ENCODE data around the gene DPH1. TPM values are rescaled to one million over a fixed set of nuclear protein-coding genes. Genes with fewer than 3 reads are reported as not detected.

Gene DPH1
- total RNA-seq, 4 donors from 2014 or later = 47.2 to 59.9 (median 57.7) TPM

GRCh38 chr17:1986783-1987451 is 43.0 kb upstream of the DPH1 start:
- H3K27ac ChIP-seq = no peak overlapping the region
- H3K4me3 ChIP-seq = no peak overlapping the region
- DNase-seq = no peak
- TF ChIP-seq POLR2A (IDR thresholded peaks at IDR 0.05) (no peak), CTCF (IDR thresholded peaks at IDR 0.05 in 4 of 5, conservative IDR thresholded peaks at IDR 0.05 in 1 of 5) (no peak)
- in situ Hi-C loops (cut with MboI; ENCODE audit: low sequenced_read_pairs in 4 of 4) (no loop called here), intact Hi-C loops (cut with DNase I; ENCODE audit: low total_unique reads) (no loop called here)
- no peaks in the 10 kb centered on the region for H3K9me3 ChIP-seq
- H3K36me3 ChIP-seq = no peaks in the 10 kb centered on the region
- ATAC-seq = no peak
- no peaks in the 10 kb centered on the region for H3K27me3 ChIP-seq
- peaks cover 5 to 10% of the 10 kb centered on the region in 2 donors for H3K4me1 ChIP-seq

- ATAC-seq (peak in 1 of 2 donors; percentile 30), DNase-seq (no peak)
- H3K27me3 ChIP-seq = no peaks in the 10 kb centered on the region
- intact Hi-C loops (cut with DNase I; ENCODE audit: low total_unique reads) = no loop called here
- TF ChIP-seq CTCF (IDR thresholded peaks at IDR 0.05 in 4 of 5, conservative IDR thresholded peaks at IDR 0.05 in 1 of 5) = no peak
- no peak for TF ChIP-seq POLR2A (IDR thresholded peaks at IDR 0.05)
- H3K4me3 ChIP-seq = no peak overlapping the region
- H3K9me3 ChIP-seq = no peaks in the 10 kb centered on the region
- no peaks in the 10 kb centered on the region for H3K36me3 ChIP-seq
- H3K4me1 ChIP-seq = peaks cover 5 to 11% of the 10 kb centered on the region in 2 donors
- in situ Hi-C loops (cut with MboI; ENCODE audit: low sequenced_read_pairs in 4 of 4) = no loop called here
- no peak overlapping the region for H3K27ac ChIP-seq
Measured at GRCh38 chr17:1989135-1989534, 40.8 kb upstream of the DPH1 start.

GRCh38 chr17:1992541-1992940 is 37.4 kb upstream of the DPH1 start:
- peaks cover 12 to 16% of the 10 kb centered on the region in 2 donors for H3K4me1 ChIP-seq
- no peaks in the 10 kb centered on the region for H3K27me3 ChIP-seq
- intact Hi-C loops (cut with DNase I; ENCODE audit: low total_unique reads) = loop anchor here (2.0 kb wide), 1 partner anchor 38 kb away; the partner anchor contains the start of gene DPH1
- DNase-seq (peak; percentile 87 to 88), ATAC-seq (peak; percentile 93 to 94)
- TF ChIP-seq CTCF (IDR thresholded peaks at IDR 0.05 in 4 of 5, conservative IDR thresholded peaks at IDR 0.05 in 1 of 5) (no peak), POLR2A (IDR thresholded peaks at IDR 0.05) (peak; percentile 18 to 32)
- H3K4me3 ChIP-seq = peak overlapping the region in 2 of 4 donors; percentile 18 to 21
- no peaks in the 10 kb centered on the region for H3K9me3 ChIP-seq
- in situ Hi-C loops (cut with MboI; ENCODE audit: low sequenced_read_pairs in 4 of 4) = no loop called here
- no peaks in the 10 kb centered on the region for H3K36me3 ChIP-seq
- peak overlapping the region; percentile 76 to 82 (median 79) for H3K27ac ChIP-seq

GRCh38 chr17:1994707-1995106 is 35.2 kb upstream of the DPH1 start:
- in situ Hi-C loops (cut with MboI; ENCODE audit: low sequenced_read_pairs in 4 of 4) = no loop called here
- Histone ChIP-seq H3K9me3 (no peaks in the 10 kb centered on the region), H3K36me3 (no peaks in the 10 kb centered on the region), H3K4me1 (peaks cover 29 to 32% of the 10 kb centered on the region in 2 donors), H3K27ac (peak overlapping the region in 1 of 4 donors; percentile 79), H3K4me3 (no peak overlapping the region), H3K27me3 (no peaks in the 10 kb centered on the region)
- TF ChIP-seq POLR2A (IDR thresholded peaks at IDR 0.05) = no peak
- no peak for TF ChIP-seq CTCF (IDR thresholded peaks at IDR 0.05 in 4 of 5, conservative IDR thresholded peaks at IDR 0.05 in 1 of 5)
- DNase-seq (no peak), ATAC-seq (no peak)
- intact Hi-C loops (cut with DNase I; ENCODE audit: low total_unique reads) = no loop called here
